Large intestine (tissue), 3 donors: ENCODE results near the gene HSD11B2. TPM values are rescaled to one million over a fixed set of nuclear protein-coding genes. Genes with fewer than 3 reads are reported as not detected.
A peak's percentile ranks its signal among the peaks of the same experiment; 100 is the strongest.

ENCODE experiments used
- DNase-seq, 2 donors: peaks; one replicate each; pipeline versions ENCODE4 v3.0.0 to v3.0.0-alpha.2; 2013
- H3K27ac ChIP-seq: one replicate; pipeline ENCODE4 v1.5.1; 2013; ENCODE audit warnings: low read length
- H3K27me3 ChIP-seq: 2 replicates; pipeline ENCODE4 v1.6.1; 2013; ENCODE audit warnings: low read length; ENCODE audit not compliant: control insufficient read depth, insufficient read depth
- H3K36me3 ChIP-seq: 2 replicates; pipeline ENCODE4 v1.6.1; 2013; ENCODE audit warnings: low read length; ENCODE audit not compliant: control insufficient read depth, insufficient read depth
- H3K4me1 ChIP-seq: one replicate; pipeline ENCODE4 v1.6.1; 2013; ENCODE audit warnings: low read length; ENCODE audit not compliant: control insufficient read depth, insufficient read depth
- H3K4me3 ChIP-seq: one replicate; pipeline ENCODE4 v1.5.1; 2013; ENCODE audit warnings: low read length
- H3K9me3 ChIP-seq: one replicate; pipeline ENCODE4 v1.6.1; 2013; ENCODE audit warnings: mild to moderate bottlenecking, low read depth, low read length, moderate library complexity; ENCODE audit not compliant: control insufficient read depth
- WGBS: methylation state at CpG from one replicate; pipeline ENCODE4 v1.1.5; 2013; ENCODE audit warnings: low lambda C conversion rate; ENCODE audit not compliant: insufficient coverage; 5-methylcytosine and 5-hydroxymethylcytosine counted together
- polyA plus RNA-seq: library from polyadenylated mRNA; unstranded; fragments of 120-200 nt; gene quantifications from one replicate; pipeline ENCODE4 v1.2.1, GENCODE V29; 2013

The HSD11B2 gene
- polyA plus RNA-seq, 1 donor, result 5.8 TPM

GRCh38 chr16:67396159-67397035 is 34.5 kb upstream of the HSD11B2 start:
- peak; percentile 94 to 96 for DNase-seq
- H3K27ac ChIP-seq, result peak overlapping the region; percentile 62
- peaks cover 59% of the 10 kb centered on the region for H3K4me1 ChIP-seq
- no peaks in the 10 kb centered on the region for H3K36me3 ChIP-seq
- H3K9me3 ChIP-seq, result peaks cover 4% of the 10 kb centered on the region
- H3K4me3 ChIP-seq, result no peak overlapping the region
- H3K27me3 ChIP-seq, result peaks cover 11% of the 10 kb centered on the region
- 10% methylated on average over 2 of the region's 31 CpGs for WGBS

- Histone ChIP-seq H3K4me1 (peaks cover 55% of the 10 kb centered on the region), H3K27ac (peak overlapping the region; percentile 62), H3K27me3 (peaks cover 11% of the 10 kb centered on the region), H3K36me3 (no peaks in the 10 kb centered on the region), H3K9me3 (peaks cover 4% of the 10 kb centered on the region), H3K4me3 (no peak overlapping the region)
- no peak for DNase-seq
- WGBS, result 60% methylated on average over 1 of the region's 15 CpGs
These were observed 33.7 kb upstream of the HSD11B2 start for GRCh38 chr16:67397036-67397801.

- H3K36me3 ChIP-seq, result no peaks in the 10 kb centered on the region
- peaks cover 4% of the 10 kb centered on the region for H3K9me3 ChIP-seq
- no peak overlapping the region for H3K4me3 ChIP-seq
- H3K27ac ChIP-seq, result no peak overlapping the region
- no peak for DNase-seq
- no CpG with 5 or more reads among the region's 22 CpGs for WGBS
- H3K27me3 ChIP-seq, result peaks cover 11% of the 10 kb centered on the region
- H3K4me1 ChIP-seq, result peaks cover 48% of the 10 kb centered on the region
These were observed 32.9 kb upstream of the HSD11B2 start for GRCh38 chr16:67397812-67398545.

DNA sequence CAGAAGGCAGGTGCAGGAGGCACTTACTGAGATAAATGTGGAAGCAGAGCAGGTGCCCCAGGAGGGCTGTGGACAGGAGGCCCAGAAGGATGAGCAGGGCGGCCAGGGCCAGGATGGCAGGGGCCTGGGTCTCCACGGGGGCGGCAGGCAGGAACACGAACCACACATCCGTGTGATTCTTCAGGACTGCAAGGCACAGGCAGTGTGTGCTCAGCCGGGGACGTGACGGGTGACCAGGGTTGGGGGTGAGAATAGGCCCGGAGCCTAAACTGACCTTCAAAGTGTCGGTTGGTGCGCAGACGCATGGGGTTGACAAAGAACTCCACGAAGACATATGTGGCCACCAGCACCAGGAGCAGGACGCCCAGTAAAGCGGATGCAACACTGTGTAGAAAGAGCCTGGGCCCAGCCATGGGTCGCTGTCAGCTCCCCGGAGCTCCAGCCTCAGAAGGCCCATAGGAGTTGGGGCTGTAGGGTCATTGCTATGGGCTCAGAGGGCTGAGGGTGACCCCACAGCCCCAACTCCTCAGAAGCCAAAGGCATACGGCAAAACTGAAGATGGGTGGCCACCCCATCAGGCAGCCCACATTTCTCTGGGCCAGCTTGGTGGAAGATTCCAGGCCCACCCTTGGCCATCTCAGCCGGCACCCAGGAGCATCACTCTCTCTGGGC is 32.2 kb upstream of the HSD11B2 start:
- peaks cover 49% of the 10 kb centered on the region for H3K4me1 ChIP-seq
- H3K36me3 ChIP-seq, result no peaks in the 10 kb centered on the region
- H3K4me3 ChIP-seq, result no peak overlapping the region
- H3K9me3 ChIP-seq, result peaks cover 4% of the 10 kb centered on the region
- H3K27me3 ChIP-seq, result peaks cover 11% of the 10 kb centered on the region
- no CpG with 5 or more reads among the region's 19 CpGs for WGBS
- no peak overlapping the region for H3K27ac ChIP-seq
- no peak for DNase-seq

- H3K27ac ChIP-seq, result no peak overlapping the region
- 0% methylated on average over 1 of the region's 42 CpGs for WGBS
- peaks cover 4% of the 10 kb centered on the region for H3K9me3 ChIP-seq
- peaks cover 49% of the 10 kb centered on the region for H3K4me1 ChIP-seq
- H3K4me3 ChIP-seq, result no peak overlapping the region
- H3K27me3 ChIP-seq, result peaks cover 5% of the 10 kb centered on the region
- DNase-seq, result peak in 1 of 2 donors; percentile 53
- H3K36me3 ChIP-seq, result no peaks in the 10 kb centered on the region
These were observed 31.6 kb upstream of the HSD11B2 start for GRCh38 chr16:67399218-67399733.

GRCh38 chr16:67399749-67400704 is 30.9 kb upstream of the HSD11B2 start:
- no peak for DNase-seq
- H3K4me3 ChIP-seq, result no peak overlapping the region
- H3K27me3 ChIP-seq, result peaks cover 4% of the 10 kb centered on the region
- peaks cover 50% of the 10 kb centered on the region for H3K4me1 ChIP-seq
- H3K27ac ChIP-seq, result no peak overlapping the region
- peaks cover 4% of the 10 kb centered on the region for H3K9me3 ChIP-seq
- H3K36me3 ChIP-seq, result no peaks in the 10 kb centered on the region
- no CpG with 5 or more reads among the region's 19 CpGs for WGBS

DNA sequence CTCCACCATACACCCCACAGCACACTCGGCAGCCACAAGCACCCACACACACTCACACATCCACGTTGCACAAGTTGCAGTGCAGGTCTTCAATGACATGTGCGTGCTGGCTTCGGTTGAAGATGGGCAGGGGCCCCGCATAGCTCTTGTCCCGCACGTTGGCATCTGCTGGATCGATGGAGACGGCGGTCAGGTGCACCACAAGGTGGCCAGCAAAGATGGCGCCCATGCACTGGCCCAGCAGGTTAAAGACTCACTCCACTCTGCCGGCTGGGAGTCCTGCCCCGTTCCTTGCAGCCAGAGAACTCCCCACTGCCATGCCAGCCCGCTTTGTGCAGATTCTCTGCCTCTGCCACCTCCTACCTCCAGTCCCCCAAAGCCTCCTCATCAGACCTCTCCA is 30.0 kb upstream of the HSD11B2 start:
- whole genome bisulfite sequencing, result no CpG with 5 or more reads among the region's 14 CpGs

DNA sequence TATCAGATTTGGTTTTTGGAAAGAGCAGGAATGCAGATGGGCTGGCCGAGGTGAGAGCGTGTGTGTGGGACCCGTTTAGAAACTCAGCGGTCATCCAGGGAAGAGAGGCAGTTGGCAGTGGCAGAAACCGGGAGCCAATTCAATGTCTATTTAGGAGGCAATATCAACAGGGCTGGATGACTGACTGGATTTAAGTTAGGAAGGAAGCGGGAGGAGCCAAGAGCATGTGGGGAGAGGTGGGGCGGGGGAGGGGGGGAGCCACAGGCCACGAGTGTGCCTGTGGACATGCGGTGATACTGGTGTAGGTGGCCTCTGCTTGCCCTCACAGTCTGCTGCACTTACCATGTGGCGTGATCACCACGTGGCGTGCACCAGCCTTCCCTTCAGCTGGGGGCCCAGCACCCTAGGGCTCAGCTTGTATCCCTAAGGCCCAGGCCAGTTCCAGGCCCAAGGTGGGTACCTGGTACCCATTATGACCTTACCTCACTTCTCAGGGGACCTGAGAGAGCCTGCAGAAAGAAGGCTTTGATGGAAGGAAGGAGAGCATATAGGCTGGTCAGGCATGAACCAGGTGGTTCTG is 26.9 kb upstream of the HSD11B2 start:
- no peaks in the 10 kb centered on the region for H3K27me3 ChIP-seq
- DNase-seq, result no peak
- no peak overlapping the region for H3K4me3 ChIP-seq
- peaks cover 3% of the 10 kb centered on the region for H3K9me3 ChIP-seq
- peaks cover 27% of the 10 kb centered on the region for H3K4me1 ChIP-seq
- H3K27ac ChIP-seq, result peak overlapping the region; percentile 76
- WGBS, result no CpG with 5 or more reads among the region's 12 CpGs
- no peaks in the 10 kb centered on the region for H3K36me3 ChIP-seq

More for the DNA sequence above, 30.0 kb upstream of the HSD11B2 start:
- H3K4me3 ChIP-seq, result no peak overlapping the region
- H3K9me3 ChIP-seq, result peaks cover 4% of the 10 kb centered on the region
- DNase-seq, result no peak
- H3K27me3 ChIP-seq, result no peaks in the 10 kb centered on the region
- no peaks in the 10 kb centered on the region for H3K36me3 ChIP-seq
- peaks cover 45% of the 10 kb centered on the region for H3K4me1 ChIP-seq
- no peak overlapping the region for H3K27ac ChIP-seq
